ENCODE results near the gene RNF169. TPM values are rescaled to one million over a fixed set of nuclear protein-coding genes. Genes with fewer than 3 reads are reported as not detected.

Gene RNF169
- total RNA-seq, 1 experiment from 2014 or later = 13.0 TPM

GRCh38 chr11:74707602-74708510 lies 40.8 kb upstream of the RNF169 start:
- H3K27ac ChIP-seq (ENCODE audit: insufficient read length, low read depth, low read length) = no peak overlapping the region
- H4K5ac ChIP-seq (ENCODE audit: insufficient read length, low read depth, low read length) = no peak overlapping the region
- no peak overlapping the region for H2BK12ac ChIP-seq (ENCODE audit: insufficient read length, low read depth, low read length)
- no peak overlapping the region for H2AFZ ChIP-seq (ENCODE audit: low read length)
- Mint-ChIP-seq H3K4me3 (no peak overlapping the region), H3K36me3 (ENCODE audit: insufficient read depth in 1 of 3, low read depth in 3 of 3) (no peaks in the 10 kb centered on the region), H3K27me3 (ENCODE audit: low read depth) (peaks cover 4% of the 10 kb centered on the region), H3K27ac (peak overlapping the region in 1 of 3 experiments; percentile 91; a peak in 1 of 7 replicates), H3K4me1 (peaks cover 11 to 16% of the 10 kb centered on the region in 2 experiments), H3K9me3 (no peaks in the 10 kb centered on the region)
- no peak overlapping the region for H3K4ac ChIP-seq (ENCODE audit: low read depth, low read length)
- H3K56ac ChIP-seq (ENCODE audit: insufficient read length, low read depth, low read length) = no peak overlapping the region
- H3K27me3 ChIP-seq (ENCODE audit: insufficient read depth, low read length) = no peaks in the 10 kb centered on the region
- H3K4me1 ChIP-seq (ENCODE audit: insufficient read depth, low read length) = no peaks in the 10 kb centered on the region
- peak overlapping the region; percentile 63 for H3K14ac ChIP-seq (ENCODE audit: insufficient read depth, low read length)
- no peak overlapping the region for H2BK15ac ChIP-seq (ENCODE audit: low read depth, low read length)
- no peak overlapping the region for H2BK120ac ChIP-seq (ENCODE audit: low read depth, low read length, poor library complexity, severe bottlenecking)
- DNase-seq = no peak
- H3K18ac ChIP-seq (ENCODE audit: insufficient read length, low read depth, low read length) = no peak overlapping the region
- H4K20me1 ChIP-seq (ENCODE audit: control insufficient read depth, insufficient read depth, insufficient read length) = no peaks in the 10 kb centered on the region
- H3K79me2 ChIP-seq (ENCODE audit: insufficient read depth, low read length) = no peaks in the 10 kb centered on the region
- no peak overlapping the region for H3K23ac ChIP-seq (ENCODE audit: insufficient read length, low read depth, low read length)
- no peak overlapping the region for H4K8ac ChIP-seq (replicated peaks; ENCODE audit: insufficient read length, low read depth, low read length)
- no peaks in the 10 kb centered on the region for H3K79me1 ChIP-seq (ENCODE audit: insufficient read depth, low read depth, low read length, poor library complexity, severe bottlenecking)
- no peaks in the 10 kb centered on the region for H3K23me2 ChIP-seq (ENCODE audit: insufficient read length, low read depth, low read length, poor library complexity, severe bottlenecking)
- no peaks in the 10 kb centered on the region for H3K9me3 ChIP-seq (ENCODE audit: control insufficient read depth, low read depth, low read length)
- no CpG with 5 or more reads among the region's 10 CpGs for WGBS (ENCODE audit: extremely low coverage, insufficient read length, low lambda C conversion rate)
- no peak overlapping the region for H3K4me2 ChIP-seq (ENCODE audit: insufficient read depth, insufficient read length, low read length)
- no peak overlapping the region for H2BK20ac ChIP-seq (ENCODE audit: low read depth, low read length, poor library complexity, severe bottlenecking)
- no peak overlapping the region for H3K9ac ChIP-seq (ENCODE audit: extremely low read depth, insufficient read length, low read length)
- no peak for TF ChIP-seq CTCF (conservative IDR thresholded peaks at IDR 0.05)
- no peak overlapping the region for H3T11ph ChIP-seq (ENCODE audit: low read length)
- no peak overlapping the region for H4K91ac ChIP-seq (ENCODE audit: insufficient read length, low read depth, low read length)
- no peak overlapping the region for H2AK5ac ChIP-seq (ENCODE audit: insufficient read length, low read length)
- no peak overlapping the region for H2BK5ac ChIP-seq (ENCODE audit: insufficient read length, low read length)

All from H9 (cell line).